Hematopoietic multipotent progenitor cell treated with erythropoietin and hydrocortisone succinate and interleukin-3 and kit ligand, for 15 days (in vitro differentiated cells): ENCODE measurements around the gene SMG9.
"Not testable (repeated sequence)": the region's sequence is repeated elsewhere in the genome, so short reads cannot be mapped to it uniquely, and the experiment has no call there.

Source experiments
- DNase-seq: peaks from one replicate; pipeline ENCODE4 v3.0.0-alpha.2; 2015; ENCODE audit warnings: low spot score

SMG9 gene

GRCh38 chr19:43690890-43691289 lies 63.9 kb downstream of the SMG9 start:
- no peak for DNase-seq

DNA sequence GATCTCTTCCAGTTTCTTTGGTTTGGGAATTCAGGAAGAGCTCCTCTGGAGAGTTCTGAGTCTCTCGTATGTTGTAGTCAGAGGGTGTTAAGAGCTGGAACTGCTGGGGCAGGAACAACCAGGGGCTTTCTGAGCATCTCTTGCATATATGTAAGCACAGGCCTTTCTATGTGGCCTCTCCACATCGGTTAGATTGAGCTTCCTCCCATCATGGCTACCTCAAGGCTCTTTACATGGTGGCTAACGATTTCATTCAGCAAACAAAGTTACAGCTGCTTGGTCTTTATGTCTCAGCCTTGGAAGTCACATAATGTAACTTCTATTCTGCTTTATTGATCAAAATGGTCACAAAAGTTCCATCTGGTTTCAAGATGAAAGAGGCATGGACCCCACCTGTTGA lies 64.3 kb downstream of the SMG9 start:
- no peak for DNase-seq

GRCh38 chr19:43688059-43688701 lies 66.6 kb downstream of the SMG9 start:
- no peak for DNase-seq

DNA sequence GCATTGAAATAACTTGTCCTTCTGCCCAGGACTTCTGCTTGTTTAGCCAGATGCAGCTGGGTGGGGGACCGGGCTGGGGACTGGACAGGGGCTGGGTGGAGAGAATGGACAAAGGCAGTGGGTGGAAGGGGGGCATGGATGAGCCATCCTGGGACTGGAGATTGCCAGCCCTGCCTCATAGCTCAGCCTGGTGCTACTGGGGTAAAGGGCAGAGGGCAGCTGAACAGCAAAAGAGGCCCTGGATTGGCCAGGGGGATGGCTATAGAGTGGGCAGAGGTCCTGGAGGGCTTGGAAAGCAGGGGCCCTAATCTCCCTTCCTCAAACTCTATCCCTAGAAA lies 67.1 kb downstream of the SMG9 start:
- DNase-seq, result no peak

GRCh38 chr19:43684326-43684725 lies 70.4 kb downstream of the SMG9 start:
- DNase-seq, result no peak

- DNase-seq, result no peak
Measured at GRCh38 chr19:43683905-43684304, 70.9 kb downstream of the SMG9 start.

- no peak for DNase-seq
Measured at GRCh38 chr19:43682824-43683661, 71.7 kb downstream of the SMG9 start.

DNA sequence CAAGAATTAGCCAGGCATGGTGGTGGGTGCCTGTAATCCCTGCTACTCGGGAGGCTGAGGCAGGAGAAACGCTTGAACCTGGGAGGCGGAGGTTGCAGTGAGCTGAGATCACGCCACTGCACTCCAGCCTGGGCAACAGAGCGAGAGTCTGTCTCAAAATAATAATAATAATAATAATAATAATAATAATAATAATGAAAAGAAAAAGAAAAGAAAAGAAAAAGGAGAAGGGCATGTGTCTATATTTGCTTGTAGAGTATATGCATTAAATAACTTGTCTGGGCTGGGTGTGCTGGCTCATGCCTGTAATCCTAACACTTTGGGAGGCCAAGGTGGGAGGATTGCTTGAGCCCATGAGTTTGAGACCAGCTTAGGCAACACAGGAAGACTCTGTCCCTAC lies 72.5 kb downstream of the SMG9 start:
- not testable (repeated sequence) for DNase-seq

DNA sequence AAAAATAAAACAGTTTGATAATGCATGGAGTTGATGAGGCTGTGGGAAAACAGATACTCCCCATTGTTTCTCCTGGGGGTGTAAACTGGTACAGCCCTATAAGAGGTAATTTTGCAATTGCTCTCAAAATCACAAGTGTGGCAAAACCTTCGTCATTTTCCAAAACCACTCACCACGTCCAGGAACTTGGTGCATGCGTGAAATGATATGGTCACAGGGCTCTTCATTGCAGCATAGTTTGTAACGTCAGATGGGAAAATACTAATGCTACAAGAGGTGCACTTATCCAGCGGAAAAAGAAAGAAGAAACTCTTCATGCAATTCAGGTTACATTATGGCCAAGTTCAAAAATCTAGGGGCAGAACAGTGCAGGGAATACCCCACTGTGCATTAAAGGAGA lies 72.9 kb downstream of the SMG9 start:
- DNase-seq, result no peak

DNA sequence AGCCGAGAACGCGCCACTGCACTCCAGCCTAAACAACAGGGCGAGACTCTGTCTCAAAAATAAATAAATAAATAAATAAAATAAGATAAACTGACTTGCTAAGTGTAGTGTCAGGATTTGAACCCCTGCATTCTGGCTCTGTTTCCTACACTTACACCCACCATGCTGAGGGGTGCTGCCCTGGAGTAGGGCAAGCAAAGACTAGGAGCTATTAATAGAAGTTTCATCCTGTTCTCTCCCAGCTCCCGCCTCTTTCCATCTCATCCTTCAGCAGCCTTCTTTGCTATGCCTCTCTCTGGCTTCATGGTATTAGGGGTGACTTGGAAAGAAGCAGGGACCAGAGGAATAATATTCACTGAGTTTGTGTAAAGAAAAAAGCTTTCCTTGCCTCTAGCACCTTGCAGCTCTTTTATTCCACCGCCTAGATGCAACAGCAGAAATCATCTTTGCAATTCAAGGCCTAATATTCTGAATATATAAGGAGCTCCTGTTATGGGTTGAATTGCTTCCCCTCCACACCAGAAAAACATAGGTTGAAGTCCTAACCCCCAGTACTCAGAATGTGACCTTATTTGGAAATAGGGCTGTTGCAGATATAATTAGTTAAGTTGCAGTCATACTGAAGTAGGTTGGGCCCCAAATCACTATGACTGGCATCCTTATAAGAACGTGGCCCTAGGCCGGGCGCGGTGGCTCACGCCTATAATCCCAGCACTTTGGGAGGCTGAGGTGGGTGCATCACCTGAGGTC lies 76.1 kb downstream of the SMG9 start:
- DNase-seq, result no peak
